Measurements from ENCODE around the gene KDM3B.
"Not testable (repeated sequence)": the region's sequence is repeated elsewhere in the genome, so short reads cannot be mapped to it uniquely, and the experiment has no call there.

Gene KDM3B, protein sequence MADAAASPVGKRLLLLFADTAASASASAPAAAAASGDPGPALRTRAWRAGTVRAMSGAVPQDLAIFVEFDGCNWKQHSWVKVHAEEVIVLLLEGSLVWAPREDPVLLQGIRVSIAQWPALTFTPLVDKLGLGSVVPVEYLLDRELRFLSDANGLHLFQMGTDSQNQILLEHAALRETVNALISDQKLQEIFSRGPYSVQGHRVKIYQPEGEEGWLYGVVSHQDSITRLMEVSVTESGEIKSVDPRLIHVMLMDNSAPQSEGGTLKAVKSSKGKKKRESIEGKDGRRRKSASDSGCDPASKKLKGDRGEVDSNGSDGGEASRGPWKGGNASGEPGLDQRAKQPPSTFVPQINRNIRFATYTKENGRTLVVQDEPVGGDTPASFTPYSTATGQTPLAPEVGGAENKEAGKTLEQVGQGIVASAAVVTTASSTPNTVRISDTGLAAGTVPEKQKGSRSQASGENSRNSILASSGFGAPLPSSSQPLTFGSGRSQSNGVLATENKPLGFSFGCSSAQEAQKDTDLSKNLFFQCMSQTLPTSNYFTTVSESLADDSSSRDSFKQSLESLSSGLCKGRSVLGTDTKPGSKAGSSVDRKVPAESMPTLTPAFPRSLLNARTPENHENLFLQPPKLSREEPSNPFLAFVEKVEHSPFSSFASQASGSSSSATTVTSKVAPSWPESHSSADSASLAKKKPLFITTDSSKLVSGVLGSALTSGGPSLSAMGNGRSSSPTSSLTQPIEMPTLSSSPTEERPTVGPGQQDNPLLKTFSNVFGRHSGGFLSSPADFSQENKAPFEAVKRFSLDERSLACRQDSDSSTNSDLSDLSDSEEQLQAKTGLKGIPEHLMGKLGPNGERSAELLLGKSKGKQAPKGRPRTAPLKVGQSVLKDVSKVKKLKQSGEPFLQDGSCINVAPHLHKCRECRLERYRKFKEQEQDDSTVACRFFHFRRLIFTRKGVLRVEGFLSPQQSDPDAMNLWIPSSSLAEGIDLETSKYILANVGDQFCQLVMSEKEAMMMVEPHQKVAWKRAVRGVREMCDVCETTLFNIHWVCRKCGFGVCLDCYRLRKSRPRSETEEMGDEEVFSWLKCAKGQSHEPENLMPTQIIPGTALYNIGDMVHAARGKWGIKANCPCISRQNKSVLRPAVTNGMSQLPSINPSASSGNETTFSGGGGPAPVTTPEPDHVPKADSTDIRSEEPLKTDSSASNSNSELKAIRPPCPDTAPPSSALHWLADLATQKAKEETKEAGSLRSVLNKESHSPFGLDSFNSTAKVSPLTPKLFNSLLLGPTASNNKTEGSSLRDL (N-terminal part only)

GRCh38 chr5:138352071-138352721, at the start of gene KDM3B:
TSS of gene KDM3B (plus strand) at chr5:138352685. CDS start at chr5:138352796, 111 bp downstream.
- peak; percentile 60 for DNase-seq

DNA sequence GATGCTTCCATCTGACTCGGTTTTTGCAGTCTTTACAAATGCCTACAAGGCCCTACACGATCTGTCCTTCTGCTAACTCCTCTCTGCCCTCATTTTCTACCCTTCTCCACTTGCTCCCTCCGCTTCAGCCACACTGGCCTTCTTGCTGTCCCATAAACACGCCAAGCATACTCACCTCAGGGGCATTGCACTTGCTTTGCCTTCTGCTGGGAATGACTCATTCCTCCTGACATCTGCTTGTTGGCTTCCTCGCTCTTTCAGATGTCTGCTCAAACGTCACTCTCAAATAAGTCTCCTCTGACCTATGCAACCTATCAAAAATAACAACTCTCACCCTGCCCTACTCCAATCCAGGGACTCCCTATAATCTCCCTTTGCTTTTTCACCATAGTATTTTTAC, 49.1 kb upstream of the KDM3B start:
- no peak for DNase-seq

- DNase-seq = no peak
Observed at GRCh38 chr5:138305797-138306196, 46.7 kb upstream of the KDM3B start.

DNA sequence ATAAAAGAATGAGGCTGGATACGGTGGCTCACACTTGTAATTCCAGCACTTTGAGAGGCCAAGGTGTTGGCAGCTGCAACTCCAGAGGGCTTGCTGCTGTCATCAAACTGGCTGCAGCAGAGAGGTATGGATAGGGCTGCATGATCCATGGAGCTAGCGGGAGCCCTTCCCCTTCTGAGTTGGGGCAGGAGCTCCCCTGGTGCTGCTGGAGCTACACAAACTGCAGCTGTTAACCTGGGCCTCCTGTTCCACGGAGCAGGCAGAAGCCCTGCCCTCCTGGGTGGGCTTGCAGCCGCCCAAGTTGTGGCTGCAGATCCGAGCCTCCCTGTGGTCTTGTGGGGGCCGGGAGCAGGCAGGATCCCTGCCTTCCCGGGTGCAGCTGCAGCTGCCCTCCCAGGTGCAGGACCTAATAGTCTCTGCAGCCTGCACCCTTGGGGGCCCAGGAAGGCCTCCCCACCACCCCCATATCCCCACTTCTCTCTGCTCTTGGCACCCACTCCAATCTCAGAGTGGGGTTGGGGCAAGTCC, 36.7 kb upstream of the KDM3B start:
- DNase-seq = no peak

DNA sequence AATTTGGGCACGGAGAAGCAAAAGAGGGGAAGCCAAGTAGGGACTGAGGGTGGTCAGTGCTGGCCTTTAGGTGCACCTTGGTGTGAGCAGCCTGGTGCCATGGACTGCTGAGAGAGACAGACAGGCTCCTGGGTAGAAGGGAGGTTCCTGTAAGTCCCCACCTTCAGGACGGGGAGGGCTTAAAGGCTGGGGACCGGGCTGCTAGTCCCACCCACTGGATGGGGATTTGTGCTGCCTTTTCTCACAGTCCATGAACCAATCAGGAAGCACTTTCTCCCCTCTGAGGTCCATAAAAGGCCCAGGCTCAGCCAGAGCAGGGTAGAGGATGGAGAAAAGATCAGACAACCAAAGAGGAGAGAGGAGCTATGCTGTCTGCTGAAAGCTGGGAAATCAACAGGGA, 36.1 kb upstream of the KDM3B start:
- DNase-seq = no peak

GRCh38 chr5:138318211-138318610, 34.3 kb upstream of the KDM3B start:
- DNase-seq = not testable (repeated sequence)

DNA sequence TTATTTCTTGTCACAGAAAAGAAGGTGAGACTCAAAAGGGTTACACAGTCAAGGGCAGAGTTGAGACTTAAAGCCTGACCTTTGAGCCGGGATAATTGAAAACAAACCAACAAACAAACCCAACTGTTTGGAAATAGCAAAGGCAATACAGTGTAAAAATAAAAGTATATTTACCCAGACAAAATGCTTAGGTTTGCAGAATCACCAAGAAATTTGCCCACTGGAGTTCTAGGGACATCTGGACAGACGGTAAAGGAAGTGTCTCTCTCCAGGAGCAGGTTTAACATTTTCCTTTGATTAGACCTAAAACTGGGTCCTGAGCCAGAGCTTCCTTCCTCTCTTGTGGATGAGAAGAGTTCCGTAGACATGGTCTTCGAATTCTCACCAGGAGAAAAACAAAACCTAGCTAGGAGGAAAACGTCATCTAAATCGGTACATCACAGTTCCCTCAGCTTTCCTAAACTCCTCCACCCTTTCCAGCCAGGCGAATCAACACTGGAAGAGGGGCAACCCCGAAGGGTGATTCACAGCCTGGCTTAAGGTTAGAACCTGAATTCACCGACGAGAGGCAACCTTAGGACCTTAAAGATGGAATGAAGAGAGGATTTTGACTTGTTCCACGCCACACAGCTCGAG, 21.6 kb upstream of the KDM3B start:
- DNase-seq = no peak

DNA sequence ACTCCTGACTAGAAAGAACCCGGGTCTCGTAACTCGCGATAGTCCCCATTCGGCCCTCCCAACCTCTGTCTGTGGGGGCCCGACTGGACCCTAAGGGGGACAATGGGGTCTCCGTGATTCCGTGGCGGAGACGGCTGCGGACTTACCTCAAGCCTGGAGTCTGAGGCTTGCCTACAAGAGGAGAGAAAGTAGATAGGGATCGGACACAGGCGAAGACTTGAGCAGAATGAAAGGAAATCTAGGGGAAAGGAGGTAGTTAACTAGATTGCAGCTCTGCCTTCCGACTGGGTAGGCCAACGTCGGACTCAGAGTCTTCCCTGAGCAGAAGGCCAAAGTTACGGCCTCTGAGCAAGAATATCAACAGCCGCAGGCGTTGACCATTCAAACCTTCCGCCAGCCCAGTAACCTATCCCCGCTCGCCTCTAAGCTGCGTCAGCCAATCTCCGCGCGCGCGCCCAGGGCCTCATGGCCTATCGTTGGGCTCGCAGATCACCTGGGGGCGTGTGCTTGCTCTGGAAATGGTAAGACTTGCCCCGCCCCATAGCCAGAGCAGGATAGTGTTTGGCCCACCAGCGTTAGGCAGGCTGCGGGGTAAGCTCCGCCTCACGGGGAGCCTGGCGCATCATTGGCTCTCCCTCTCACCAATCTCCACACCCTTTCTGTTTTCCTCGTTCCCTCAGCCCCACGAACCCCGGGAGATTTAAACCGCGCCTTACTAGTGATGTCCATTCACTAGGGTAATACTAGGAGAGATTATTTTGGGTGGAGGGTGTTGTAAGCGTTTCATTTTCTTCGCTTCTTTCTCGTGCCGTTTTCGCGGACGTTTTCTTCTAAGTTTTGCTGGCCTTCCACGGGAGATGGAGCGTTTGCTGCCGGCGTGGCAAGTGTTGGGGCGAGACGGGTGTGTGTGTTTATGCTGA, 20.8 kb upstream of the KDM3B start, which contains the start of gene CDC25C:
CDC25C (minus strand) TSS at position 356 of the 920 bp plus-strand sequence. CDS start 624 bp downstream, outside the sequence.
- peak; percentile 96 for DNase-seq

DNA sequence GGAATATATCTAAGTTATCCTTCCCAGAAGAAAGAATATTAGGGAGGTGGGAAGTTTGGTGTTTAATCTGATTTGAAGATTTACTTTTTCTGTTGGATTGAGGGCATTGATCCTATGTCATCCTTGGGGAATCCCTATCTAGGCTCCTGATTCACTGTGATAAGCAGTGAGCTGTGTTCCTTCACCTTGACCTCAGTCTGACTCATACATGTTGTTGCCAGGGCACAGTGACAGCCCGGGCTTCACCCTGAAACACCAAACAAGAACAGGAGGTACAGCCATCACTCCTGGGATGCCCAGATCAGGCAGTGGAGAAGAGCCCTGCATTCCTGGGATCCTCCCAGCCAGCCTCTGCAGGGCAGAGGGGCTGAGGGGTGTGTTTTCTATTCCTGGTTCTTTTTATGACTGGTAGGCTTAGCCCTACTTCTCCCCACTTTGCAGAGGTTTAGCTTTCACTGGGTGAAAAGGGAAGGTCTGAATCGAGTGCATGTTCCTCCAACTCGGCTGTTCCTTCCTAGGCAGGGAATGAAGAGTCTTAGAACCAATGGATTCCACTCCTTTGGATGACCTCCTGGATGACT, 17.5 kb upstream of the KDM3B start:
- DNase-seq = no peak

- DNase-seq = no peak
Observed at GRCh38 chr5:138336952-138337684, 15.4 kb upstream of the KDM3B start.

- peak; percentile 90 for DNase-seq
Observed at GRCh38 chr5:138337685-138338410, 14.6 kb upstream of the KDM3B start, which contains the start of gene FAM53C. TSS of gene FAM53C (plus strand) at chr5:138338266. CDS start at chr5:138341336, 3,070 bp downstream.

GRCh38 chr5:138338411-138339090, 13.9 kb upstream of the KDM3B start:
- no peak for DNase-seq

DNA sequence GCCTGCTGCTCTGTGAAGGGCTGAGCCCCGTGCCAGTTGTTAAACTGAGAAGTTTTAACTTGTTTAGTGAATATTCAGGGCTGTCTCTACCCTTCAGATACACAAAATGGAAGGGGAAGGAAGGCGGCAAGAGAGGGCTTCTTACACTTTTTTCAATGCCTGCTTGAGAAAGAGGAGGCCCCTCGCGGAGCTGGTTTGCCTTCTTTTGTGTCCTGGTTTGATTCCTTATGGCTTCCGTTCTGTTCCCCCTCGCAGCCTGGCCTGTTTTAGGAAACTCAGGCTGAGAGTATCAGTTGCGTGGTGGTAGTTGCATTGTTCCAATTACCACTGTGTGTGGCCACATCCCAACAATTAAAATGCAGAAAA, 13.4 kb upstream of the KDM3B start:
- DNase-seq = no peak

- no peak for DNase-seq
Observed at GRCh38 chr5:138339464-138339863, 13.0 kb upstream of the KDM3B start.

DNA sequence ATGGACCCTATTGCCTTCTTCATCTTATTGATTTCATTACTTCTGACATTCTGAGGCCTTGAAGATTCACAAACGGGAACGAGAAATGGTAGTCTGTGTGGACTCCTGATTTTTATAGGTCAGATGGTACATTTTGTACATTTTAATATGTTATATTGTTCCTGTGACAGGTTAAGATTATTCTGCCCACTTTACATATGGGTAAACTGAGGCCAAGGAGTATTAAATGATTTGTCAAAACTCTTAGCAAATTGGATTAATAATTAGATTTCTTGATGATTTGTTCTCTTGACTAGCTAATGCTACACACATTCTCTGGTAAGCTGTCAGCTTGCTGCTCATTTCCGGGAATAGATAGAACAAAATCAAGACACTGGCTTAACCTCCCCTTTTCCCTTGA, 12.5 kb upstream of the KDM3B start:
- no peak for DNase-seq

DNA sequence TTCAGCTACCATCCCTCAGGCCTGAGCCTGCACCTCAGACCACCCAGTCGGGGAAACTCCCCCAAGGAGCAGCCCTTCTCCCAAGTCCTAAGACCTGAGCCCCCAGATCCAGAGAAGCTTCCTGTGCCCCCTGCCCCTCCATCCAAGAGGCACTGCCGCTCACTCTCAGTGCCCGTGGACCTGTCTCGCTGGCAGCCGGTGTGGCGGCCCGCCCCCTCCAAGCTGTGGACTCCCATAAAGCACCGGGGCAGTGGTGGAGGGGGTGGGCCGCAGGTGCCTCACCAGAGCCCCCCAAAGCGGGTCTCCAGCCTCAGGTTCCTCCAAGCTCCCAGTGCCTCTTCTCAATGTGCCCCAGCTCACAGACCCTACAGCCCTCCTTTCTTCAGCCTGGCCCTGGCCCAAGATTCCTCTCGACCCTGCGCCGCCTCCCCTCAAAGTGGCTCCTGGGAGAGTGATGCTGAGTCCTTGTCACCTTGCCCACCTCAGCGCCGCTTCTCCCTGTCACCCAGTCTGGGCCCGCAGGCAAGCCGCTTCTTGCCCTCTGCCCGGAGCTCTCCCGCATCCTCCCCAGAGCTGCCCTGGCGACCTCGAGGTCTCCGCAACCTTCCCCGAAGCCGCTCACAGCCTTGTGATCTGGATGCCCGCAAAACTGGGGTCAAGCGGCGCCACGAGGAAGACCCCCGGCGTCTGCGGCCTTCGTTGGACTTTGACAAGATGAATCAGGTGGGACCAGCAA, 7.4 kb upstream of the KDM3B start:
- no peak for DNase-seq

GRCh38 chr5:138346889-138347288, 5.6 kb upstream of the KDM3B start:
- no peak for DNase-seq
